HepG2 (cell line): Measurements from ENCODE around the gene NDUFB10. TPM values are rescaled to one million over a fixed set of nuclear protein-coding genes. Genes with fewer than 3 reads are reported as not detected.
A peak's percentile ranks its signal among the peaks of the same experiment; 100 is the strongest.

Source experiments
- AFF4 ChIP-seq: sonication (generic); formaldehyde crosslinking; IDR thresholded peaks from 2 replicates; pipeline ENCODE4 v1.4.0; 2020; ENCODE audit warnings: missing genetic modification reagents
- ATAD3A ChIP-seq: sonication (generic); formaldehyde crosslinking; IDR thresholded peaks from 2 replicates; pipeline ENCODE4 v1.4.0; 2020; ENCODE audit warnings: missing genetic modification reagents
- ATF4 ChIP-seq, 2 experiments: fragments of 450-650 bp in 1 of 2; sonication (generic) in 1 of 2; formaldehyde crosslinking; IDR thresholded peaks; 2 replicates each; pipeline versions ENCODE4 v1.5.0 to v1.8.0; 2020 to 2022; ENCODE audit warnings: mild to moderate bottlenecking in 1 of 2, missing genetic modification reagents in 1 of 2
- ATM ChIP-seq: fragments of 450-650 bp; IDR thresholded peaks from 2 replicates; pipeline ENCODE4 v1.7.1; 2017; ENCODE audit warnings: mild to moderate bottlenecking, borderline replicate concordance
- CTCF ChIP-seq: sonication (generic); formaldehyde crosslinking; IDR thresholded peaks from 2 replicates; pipeline ENCODE4 v1.5.0; 2020; ENCODE audit warnings: mild to moderate bottlenecking, missing genetic modification reagents, moderate library complexity
- GATA4 ChIP-seq: sonication (generic); IDR thresholded peaks from 2 replicates; pipeline ENCODE4 v1.6.1; 2016; ENCODE audit warnings: antibody characterized with exemption, low read depth, borderline replicate concordance
- MED1 ChIP-seq: sonication (generic); formaldehyde crosslinking; IDR thresholded peaks from 2 replicates; pipeline ENCODE4 v1.4.0; 2020; ENCODE audit warnings: missing genetic modification reagents
- MXI1 ChIP-seq: IDR thresholded peaks from 3 replicates; pipeline ENCODE4 v1.6.1; 2012; ENCODE audit warnings: low read depth, low read length, inconsistent platforms, borderline replicate concordance
- RBFOX2 ChIP-seq: fragments of 200-400 bp; formaldehyde crosslinking; IDR thresholded peaks from 2 replicates; pipeline ENCODE4 v1.6.1; 2017; ENCODE audit warnings: low read depth, mild to moderate bottlenecking, low read length
- TOE1 ChIP-seq: sonication (generic); formaldehyde crosslinking; IDR thresholded peaks from 2 replicates; pipeline ENCODE4 v1.4.0; 2020; ENCODE audit warnings: mild to moderate bottlenecking, missing genetic modification reagents
- ZBED4 ChIP-seq: sonication (generic); formaldehyde crosslinking; IDR thresholded peaks from 2 replicates; pipeline ENCODE4 v1.4.0; 2020; ENCODE audit warnings: missing genetic modification reagents, borderline replicate concordance
- ZFP36L2 ChIP-seq: sonication (generic); formaldehyde crosslinking; IDR thresholded peaks from 2 replicates; pipeline ENCODE4 v1.4.0; 2020; ENCODE audit warnings: missing genetic modification reagents
- ZNF484 ChIP-seq: sonication (generic); formaldehyde crosslinking; IDR thresholded peaks from 2 replicates; pipeline ENCODE4 v1.5.1; 2020; ENCODE audit warnings: mild to moderate bottlenecking, low read depth, missing genetic modification reagents, borderline replicate concordance
- ZNF570 ChIP-seq: sonication (generic); formaldehyde crosslinking; IDR thresholded peaks from 2 replicates; pipeline ENCODE4 v1.4.0; 2020; ENCODE audit warnings: mild to moderate bottlenecking, missing genetic modification reagents, borderline replicate concordance
- ZNF782 ChIP-seq: sonication (generic); formaldehyde crosslinking; IDR thresholded peaks from 2 replicates; pipeline ENCODE4 v1.4.0; 2020; ENCODE audit warnings: missing genetic modification reagents, mild to moderate bottlenecking, borderline replicate concordance
- polyA plus RNA-seq, 8 experiments: library from polyadenylated mRNA; depleted of rRNA in 3 of 8; stranded (reverse) in 7 of 8; unstranded in 1 of 8; fragments of >200 nt; fragmentation: Illumina TruSeq in 4 of 8; extraction: Trizol in 4 of 8; gene quantifications; 2 replicates each; pipeline versions ENCODE4 v1.2.1 to v1.2.3, GENCODE V29; 2011 to 2016; ENCODE audit warnings: low read depth in 4 of 8, missing spikeins in 1 of 8, mixed read lengths in 1 of 8; ENCODE audit not compliant: insufficient read depth in 1 of 8
- total RNA-seq, 5 experiments: library from RNA; depleted of rRNA; stranded (reverse); fragments of >200 nt; fragmentation: Illumina TruSeq; extraction: Trizol; gene quantifications; 2 replicates each; pipeline ENCODE4 v1.2.3, GENCODE V29; 2016; ENCODE audit warnings: low read depth in 1 of 5

Gene NDUFB10
- total and polyA plus RNA-seq, 2 of the 13 experiments (the other 11 are each of a cell fraction or from before 2014, with no cell fraction given), result 68.6 to 157 TPM

GRCh38 chr16:1959269-1960039 lies at the start of gene NDUFB10 (continued):
- 0 out of 4 replicates have a peak, but pooled peaks of 1 of the 2 experiments have one; percentile 12 for TF ChIP-seq ATF4 (CRISPR knock-in tag; IDR thresholded peaks at IDR 0.05)
- no peak for TF ChIP-seq AFF4 (CRISPR knock-in tag)
- TF ChIP-seq ZNF570 (CRISPR knock-in tag), result no peak
- TF ChIP-seq RBFOX2, result peak; percentile 97
- TF ChIP-seq ATM, result no peak
- peak; percentile 82 for TF ChIP-seq CTCF (CRISPR knock-in tag)
- TF ChIP-seq ZNF484 (CRISPR knock-in tag), result no peak
- TF ChIP-seq ATAD3A, result 0 out of 2 replicates have a peak, but pooled peaks have one; percentile 16
- TF ChIP-seq GATA4, result peak; percentile 57; the same call in 1 of the 2 replicates
- TF ChIP-seq TOE1 (CRISPR knock-in tag), result peak; percentile 45; the same call in 1 of the 2 replicates
- TF ChIP-seq ZFP36L2, result no peak
- TF ChIP-seq MED1 (CRISPR knock-in tag), result peak; percentile 74
- no peak for TF ChIP-seq ZNF782 (CRISPR knock-in tag)
- TF ChIP-seq ZBED4 (CRISPR knock-in tag), result peak; percentile 66; the same call in 1 of the 2 replicates
- peak; percentile 87; the same call in 1 of the 3 replicates for TF ChIP-seq MXI1
